Measurements from ENCODE around the gene HOXA9.
A peak's percentile ranks its signal among the peaks of the same experiment; 100 is the strongest.

Gene HOXA9

GRCh38 chr7:27166531-27167505 lies 1.5 kb upstream of the HOXA9 start:
- Histone ChIP-seq H3K27me3 (peaks cover 100% of the 10 kb centered on the region), H3K4me1 (no peaks in the 10 kb centered on the region), H3K36me3 (no peaks in the 10 kb centered on the region), H3K9me3 (no peaks in the 10 kb centered on the region), H3K4me3 (ENCODE audit: low read depth, low read length) (no peak overlapping the region)
- TF ChIP-seq CTCF (IDR thresholded peaks at IDR 0.05; ENCODE audit: low read depth, low read length), result no peak
- DNase-seq, result no peak

- H3K9me3 ChIP-seq, result no peaks in the 10 kb centered on the region
- no peaks in the 10 kb centered on the region for H3K4me1 ChIP-seq
- H3K4me3 ChIP-seq (ENCODE audit: low read depth, low read length), result no peak overlapping the region
- H3K36me3 ChIP-seq, result no peaks in the 10 kb centered on the region
- peaks cover 97% of the 10 kb centered on the region for H3K27me3 ChIP-seq
- DNase-seq, result no peak
- TF ChIP-seq CTCF (IDR thresholded peaks at IDR 0.05; ENCODE audit: low read depth, low read length), result no peak
Observed at GRCh38 chr7:27165996-27166530, 726 bp upstream of the HOXA9 start.

- Histone ChIP-seq H3K9me3 (no peaks in the 10 kb centered on the region), H3K4me3 (ENCODE audit: low read depth, low read length) (no peak overlapping the region), H3K36me3 (no peaks in the 10 kb centered on the region), H3K4me1 (no peaks in the 10 kb centered on the region), H3K27me3 (peaks cover 97% of the 10 kb centered on the region)
- no peak for DNase-seq
- 0 out of 2 replicates have a peak, but pooled peaks have one; percentile 1 for TF ChIP-seq CTCF (IDR thresholded peaks at IDR 0.05; ENCODE audit: low read depth, low read length)
Observed at GRCh38 chr7:27164367-27165088, 809 bp downstream of the HOXA9 start.

GRCh38 chr7:27164045-27164366 lies 1.3 kb downstream of the HOXA9 start:
- Histone ChIP-seq H3K4me1 (no peaks in the 10 kb centered on the region), H3K4me3 (ENCODE audit: low read depth, low read length) (no peak overlapping the region), H3K36me3 (no peaks in the 10 kb centered on the region), H3K27me3 (peaks cover 97% of the 10 kb centered on the region), H3K9me3 (no peaks in the 10 kb centered on the region)
- 0 out of 2 replicates have a peak, but pooled peaks have one; percentile 2 for TF ChIP-seq CTCF (IDR thresholded peaks at IDR 0.05; ENCODE audit: low read depth, low read length)
- DNase-seq, result no peak

GRCh38 chr7:27163288-27164044 lies 1.9 kb downstream of the HOXA9 start:
- no peak for DNase-seq
- Histone ChIP-seq H3K36me3 (no peaks in the 10 kb centered on the region), H3K27me3 (peaks cover 97% of the 10 kb centered on the region), H3K4me3 (ENCODE audit: low read depth, low read length) (no peak overlapping the region), H3K9me3 (no peaks in the 10 kb centered on the region), H3K4me1 (no peaks in the 10 kb centered on the region)
- no peak for TF ChIP-seq CTCF (IDR thresholded peaks at IDR 0.05; ENCODE audit: low read depth, low read length)

All from BE2C (cell line).